GM21619 (cell line): ENCODE data around the gene ROR1.

Experiments used
- ATAC-seq: cut with Tn5 transposase; IDR thresholded peaks from one replicate; pipeline ENCODE4 v1.9.1; 2021; ENCODE audit not compliant: unreplicated experiment

The ROR1 gene

GRCh38 chr1:63966016-63966415, 192.2 kb downstream of the ROR1 start:
- ATAC-seq, result no peak

GRCh38 chr1:63967901-63968300, 194.1 kb downstream of the ROR1 start:
- ATAC-seq, result no peak

- ATAC-seq, result no peak
Measured at GRCh38 chr1:63968663-63969440, 195.0 kb downstream of the ROR1 start.

- no peak for ATAC-seq
Measured at GRCh38 chr1:63969441-63969901, 195.7 kb downstream of the ROR1 start.

- no peak for ATAC-seq
Measured at GRCh38 chr1:63971557-63971956, 197.7 kb downstream of the ROR1 start.

GRCh38 chr1:63973005-63973419, 199.2 kb downstream of the ROR1 start:
- ATAC-seq, result no peak

GRCh38 chr1:63974966-63975365, 201.1 kb downstream of the ROR1 start:
- ATAC-seq, result no peak

- no peak for ATAC-seq
Measured at GRCh38 chr1:63975481-63975880, 201.7 kb downstream of the ROR1 start.

GRCh38 chr1:63976006-63976405, 202.2 kb downstream of the ROR1 start:
- no peak for ATAC-seq

- no peak for ATAC-seq
Measured at GRCh38 chr1:63977466-63977865, 203.6 kb downstream of the ROR1 start.

GRCh38 chr1:63980740-63981407, 207.1 kb downstream of the ROR1 start:
- no peak for ATAC-seq

GRCh38 chr1:63981408-63981773, 207.6 kb downstream of the ROR1 start:
- no peak for ATAC-seq

GRCh38 chr1:63982201-63982600, 208.4 kb downstream of the ROR1 start:
- no peak for ATAC-seq

GRCh38 chr1:63983391-63984256, 209.8 kb downstream of the ROR1 start:
- no peak for ATAC-seq

- no peak for ATAC-seq
Measured at GRCh38 chr1:63984257-63984929, 210.6 kb downstream of the ROR1 start.

GRCh38 chr1:63984930-63985290, 211.1 kb downstream of the ROR1 start:
- ATAC-seq, result no peak

- ATAC-seq, result no peak
Measured at GRCh38 chr1:63987014-63987627, 213.3 kb downstream of the ROR1 start.

- ATAC-seq, result no peak
Measured at GRCh38 chr1:63987628-63988024, 213.8 kb downstream of the ROR1 start.

GRCh38 chr1:63988941-63989340, 215.1 kb downstream of the ROR1 start:
- ATAC-seq, result no peak

- no peak for ATAC-seq
Measured at GRCh38 chr1:63991685-63992084, 217.9 kb downstream of the ROR1 start.

GRCh38 chr1:64000021-64000420, 226.2 kb downstream of the ROR1 start:
- no peak for ATAC-seq
